ENCODE data around the gene TREH. TPM values are rescaled to one million over a fixed set of nuclear protein-coding genes. Genes with fewer than 3 reads are reported as not detected.
A peak's percentile ranks its signal among the peaks of the same experiment; 100 is the strongest.
"Not testable (repeated sequence)": the region's sequence is repeated elsewhere in the genome, so short reads cannot be mapped to it uniquely, and the experiment has no call there.

TREH gene
- total RNA-seq, 4 donors from 2014 or later: 18.9 to 53.4 (median 32.6) TPM

- no peak for DNase-seq
- Histone ChIP-seq H3K27me3 (no peaks in the 10 kb centered on the region), H3K36me3 (no peaks in the 10 kb centered on the region), H3K27ac (no peak overlapping the region), H3K9me3 (no peaks in the 10 kb centered on the region), H3K4me3 (no peak overlapping the region), H3K4me1 (peaks cover 0 to 5% (median 0%) of the 10 kb centered on the region in 4 donors)
- TF ChIP-seq, protein P1, sequence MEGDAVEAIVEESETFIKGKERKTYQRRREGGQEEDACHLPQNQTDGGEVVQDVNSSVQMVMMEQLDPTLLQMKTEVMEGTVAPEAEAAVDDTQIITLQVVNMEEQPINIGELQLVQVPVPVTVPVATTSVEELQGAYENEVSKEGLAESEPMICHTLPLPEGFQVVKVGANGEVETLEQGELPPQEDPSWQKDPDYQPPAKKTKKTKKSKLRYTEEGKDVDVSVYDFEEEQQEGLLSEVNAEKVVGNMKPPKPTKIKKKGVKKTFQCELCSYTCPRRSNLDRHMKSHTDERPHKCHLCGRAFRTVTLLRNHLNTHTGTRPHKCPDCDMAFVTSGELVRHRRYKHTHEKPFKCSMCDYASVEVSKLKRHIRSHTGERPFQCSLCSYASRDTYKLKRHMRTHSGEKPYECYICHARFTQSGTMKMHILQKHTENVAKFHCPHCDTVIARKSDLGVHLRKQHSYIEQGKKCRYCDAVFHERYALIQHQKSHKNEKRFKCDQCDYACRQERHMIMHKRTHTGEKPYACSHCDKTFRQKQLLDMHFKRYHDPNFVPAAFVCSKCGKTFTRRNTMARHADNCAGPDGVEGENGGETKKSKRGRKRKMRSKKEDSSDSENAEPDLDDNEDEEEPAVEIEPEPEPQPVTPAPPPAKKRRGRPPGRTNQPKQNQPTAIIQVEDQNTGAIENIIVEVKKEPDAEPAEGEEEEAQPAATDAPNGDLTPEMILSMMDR (IDR thresholded peaks at IDR 0.05): no peak
- TF ChIP-seq POLR2A (IDR thresholded peaks at IDR 0.05): no peak
Measured at GRCh38 chr11:118715837-118716260, 36.4 kb upstream of the TREH start.

DNA sequence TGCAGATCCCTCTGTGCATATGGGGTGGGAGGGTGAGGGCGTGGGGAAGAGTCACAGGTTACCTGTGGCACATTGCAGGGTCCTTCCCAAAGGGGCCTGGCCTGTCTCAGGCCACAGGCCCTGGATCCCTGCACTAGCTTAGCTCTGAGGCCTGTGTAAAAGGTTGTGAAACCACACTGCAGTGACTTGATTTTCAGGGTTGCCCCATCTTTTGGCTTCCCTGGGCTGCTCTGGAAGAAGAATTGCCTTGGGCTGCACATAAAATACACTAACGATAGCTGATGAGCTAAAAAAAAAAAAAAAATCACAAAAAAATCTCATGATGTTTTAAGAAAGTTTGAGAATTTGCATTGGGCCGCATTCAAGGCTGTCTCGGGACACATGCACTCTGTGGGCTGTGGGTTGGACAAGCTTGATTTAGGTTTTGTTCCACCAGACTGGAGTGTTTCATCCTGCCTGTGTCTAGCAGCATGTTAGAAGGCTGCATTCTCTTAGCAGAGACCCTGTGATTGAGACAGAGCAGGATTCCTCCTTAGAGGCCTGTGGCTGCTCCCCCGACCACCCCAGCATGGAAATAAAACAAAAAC lies 35.9 kb upstream of the TREH start:
- TF ChIP-seq, protein P1 (IDR thresholded peaks at IDR 0.05): no peak
- no peak for TF ChIP-seq POLR2A (IDR thresholded peaks at IDR 0.05)
- DNase-seq: peak in 1 of 3 donors; percentile 24
- H3K4me1 ChIP-seq: peaks cover 0 to 5% (median 0%) of the 10 kb centered on the region in 4 donors
- H3K27ac ChIP-seq: no peak overlapping the region
- no peak overlapping the region for H3K4me3 ChIP-seq
- H3K27me3 ChIP-seq: no peaks in the 10 kb centered on the region
- no peaks in the 10 kb centered on the region for H3K36me3 ChIP-seq
- no peaks in the 10 kb centered on the region for H3K9me3 ChIP-seq

DNA sequence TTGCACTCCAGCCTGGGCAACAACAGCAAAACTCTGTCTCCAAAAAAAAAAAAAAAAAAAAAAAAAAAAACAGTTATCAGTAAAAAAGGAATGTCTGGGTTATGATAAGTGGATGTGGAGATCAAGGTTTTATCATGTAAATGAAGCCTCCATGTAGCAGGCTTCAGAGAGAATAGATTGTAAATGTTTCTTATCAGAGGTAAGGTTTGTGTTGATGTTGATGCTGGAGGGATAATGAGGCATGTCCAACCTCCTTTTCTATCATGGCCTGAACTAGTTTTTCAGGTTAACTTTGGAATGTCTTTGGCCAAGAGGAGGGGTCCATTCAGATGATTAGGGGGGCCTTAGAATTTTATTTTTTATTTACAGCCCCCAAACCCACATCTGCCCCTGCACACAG lies 35.4 kb upstream of the TREH start:
- no peaks in the 10 kb centered on the region for H3K36me3 ChIP-seq
- DNase-seq: no peak
- H3K4me1 ChIP-seq: peaks cover 0 to 5% (median 0%) of the 10 kb centered on the region in 4 donors
- H3K27ac ChIP-seq: no peak overlapping the region
- H3K27me3 ChIP-seq: no peaks in the 10 kb centered on the region
- H3K4me3 ChIP-seq: no peak overlapping the region
- no peaks in the 10 kb centered on the region for H3K9me3 ChIP-seq
- no peak for TF ChIP-seq POLR2A (IDR thresholded peaks at IDR 0.05)
- TF ChIP-seq, protein P1 (IDR thresholded peaks at IDR 0.05): no peak

DNA sequence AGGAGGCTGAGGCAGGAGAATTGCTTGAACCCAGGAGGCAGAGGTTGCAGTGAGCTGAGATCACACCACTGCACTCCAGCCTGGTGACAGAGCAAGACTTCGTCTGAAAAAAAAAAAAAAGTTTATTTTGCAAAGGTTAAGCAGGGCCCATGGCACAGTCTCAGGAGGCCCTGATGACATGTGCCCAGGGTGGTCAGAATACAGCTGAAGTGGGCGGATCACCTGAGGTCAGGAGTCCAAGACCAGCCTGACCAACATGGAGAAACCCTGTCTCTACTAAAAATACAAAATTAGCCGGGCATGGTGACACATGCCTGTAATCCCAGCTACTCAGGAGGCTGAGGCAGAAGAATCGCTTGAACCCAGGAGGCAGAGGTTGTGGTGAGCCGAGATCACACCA lies 35.0 kb upstream of the TREH start:
- H3K27me3 ChIP-seq, H3K36me3 ChIP-seq, H3K9me3 ChIP-seq, H3K4me1 ChIP-seq, DNase-seq, H3K4me3 ChIP-seq, H3K27ac ChIP-seq: not testable (repeated sequence)

GRCh38 chr11:118708296-118708695 lies 28.8 kb upstream of the TREH start:
- no peak for DNase-seq
- Histone ChIP-seq H3K9me3 (no peaks in the 10 kb centered on the region), H3K36me3 (no peaks in the 10 kb centered on the region), H3K4me1 (peaks cover 0 to 8% (median 0%) of the 10 kb centered on the region in 4 donors), H3K27ac (no peak overlapping the region), H3K4me3 (no peak overlapping the region), H3K27me3 (no peaks in the 10 kb centered on the region)
- TF ChIP-seq, protein P1 (IDR thresholded peaks at IDR 0.05): no peak
- TF ChIP-seq POLR2A (IDR thresholded peaks at IDR 0.05): no peak

DNA sequence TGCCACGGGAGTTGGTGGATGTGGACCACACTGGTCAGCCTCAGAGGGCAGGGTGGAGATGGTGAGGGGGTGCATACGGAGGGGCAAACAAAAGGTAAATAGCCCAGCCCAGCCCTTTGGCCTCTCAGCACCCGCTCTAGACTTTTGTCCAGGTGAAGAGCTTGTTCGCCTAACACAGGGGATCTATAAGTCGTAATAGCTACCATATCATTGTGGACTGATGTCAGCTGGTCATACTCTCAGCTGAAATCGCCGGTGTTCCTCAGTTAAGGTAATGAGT lies 27.0 kb upstream of the TREH start:
- no peaks in the 10 kb centered on the region for H3K36me3 ChIP-seq
- H3K27me3 ChIP-seq: no peaks in the 10 kb centered on the region
- no peak for DNase-seq
- H3K27ac ChIP-seq: no peak overlapping the region
- H3K4me1 ChIP-seq: peaks cover 0 to 8% (median 0%) of the 10 kb centered on the region in 4 donors
- H3K9me3 ChIP-seq: no peaks in the 10 kb centered on the region
- TF ChIP-seq, protein P1 (IDR thresholded peaks at IDR 0.05): no peak
- no peak for TF ChIP-seq POLR2A (IDR thresholded peaks at IDR 0.05)
- no peak overlapping the region for H3K4me3 ChIP-seq
